ENCODE measurements around the gene PHACTR1. TPM values are rescaled to one million over a fixed set of nuclear protein-coding genes. Genes with fewer than 3 reads are reported as not detected.

Gene PHACTR1
- total RNA-seq, 2 donors from 2014 or later, result 6.0 to 12.9 TPM

DNA sequence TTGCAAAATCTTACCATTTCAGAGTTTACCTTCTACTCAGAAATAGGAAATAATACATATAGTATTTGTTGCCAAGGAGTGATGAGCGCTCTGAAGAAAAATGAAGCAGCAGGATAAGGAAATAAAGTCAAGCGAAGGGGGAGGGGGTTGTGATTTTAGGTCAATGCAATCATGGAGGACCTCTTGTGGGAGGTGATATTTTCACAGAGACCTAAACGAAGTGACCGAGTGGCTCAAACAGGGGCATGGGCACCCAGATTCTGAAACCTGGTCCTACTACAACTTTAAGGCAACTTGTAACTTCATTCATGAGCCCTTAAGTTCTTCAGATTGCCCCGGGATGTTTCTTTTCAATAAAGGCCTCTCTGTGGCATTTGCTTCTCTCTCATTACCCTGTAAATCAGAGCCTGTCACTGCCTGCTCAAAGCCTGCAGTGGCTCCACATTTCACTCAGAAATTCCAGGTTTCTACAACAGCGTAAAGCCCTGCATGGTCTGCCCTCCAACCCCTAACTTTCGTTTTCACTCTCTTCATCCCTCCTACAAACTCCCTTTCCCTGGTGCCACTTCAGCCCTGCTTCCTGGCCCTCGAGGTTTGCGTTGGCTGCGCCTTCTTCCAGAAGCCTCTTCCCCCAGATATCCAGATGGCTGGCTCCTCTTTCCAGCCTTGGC lies 449.1 kb downstream of the PHACTR1 start:
- TF ChIP-seq, protein P1, sequence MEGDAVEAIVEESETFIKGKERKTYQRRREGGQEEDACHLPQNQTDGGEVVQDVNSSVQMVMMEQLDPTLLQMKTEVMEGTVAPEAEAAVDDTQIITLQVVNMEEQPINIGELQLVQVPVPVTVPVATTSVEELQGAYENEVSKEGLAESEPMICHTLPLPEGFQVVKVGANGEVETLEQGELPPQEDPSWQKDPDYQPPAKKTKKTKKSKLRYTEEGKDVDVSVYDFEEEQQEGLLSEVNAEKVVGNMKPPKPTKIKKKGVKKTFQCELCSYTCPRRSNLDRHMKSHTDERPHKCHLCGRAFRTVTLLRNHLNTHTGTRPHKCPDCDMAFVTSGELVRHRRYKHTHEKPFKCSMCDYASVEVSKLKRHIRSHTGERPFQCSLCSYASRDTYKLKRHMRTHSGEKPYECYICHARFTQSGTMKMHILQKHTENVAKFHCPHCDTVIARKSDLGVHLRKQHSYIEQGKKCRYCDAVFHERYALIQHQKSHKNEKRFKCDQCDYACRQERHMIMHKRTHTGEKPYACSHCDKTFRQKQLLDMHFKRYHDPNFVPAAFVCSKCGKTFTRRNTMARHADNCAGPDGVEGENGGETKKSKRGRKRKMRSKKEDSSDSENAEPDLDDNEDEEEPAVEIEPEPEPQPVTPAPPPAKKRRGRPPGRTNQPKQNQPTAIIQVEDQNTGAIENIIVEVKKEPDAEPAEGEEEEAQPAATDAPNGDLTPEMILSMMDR (IDR thresholded peaks at IDR 0.05), result no peak
- no peak for TF ChIP-seq POLR2A (IDR thresholded peaks at IDR 0.05)
- H3K36me3 ChIP-seq (replicated peaks in 1 of 2; ENCODE audit: insufficient read depth in 1 of 2, low read depth in 2 of 2), result no peaks in the 10 kb centered on the region
- DNase-seq (no peak), ATAC-seq (no peak)
- H3K4me1 ChIP-seq, result no peaks in the 10 kb centered on the region
- H3K27ac ChIP-seq, result no peak overlapping the region
- H3K9me3 ChIP-seq, result no peaks in the 10 kb centered on the region
- no peaks in the 10 kb centered on the region for H3K27me3 ChIP-seq
- intact Hi-C loops (cut with DNase I), result no loop called here
- no peak overlapping the region for H3K4me3 ChIP-seq
- 81 to 94% methylated on average over 10 of the region's 10 CpGs for whole genome bisulfite sequencing, 2 donors

DNA sequence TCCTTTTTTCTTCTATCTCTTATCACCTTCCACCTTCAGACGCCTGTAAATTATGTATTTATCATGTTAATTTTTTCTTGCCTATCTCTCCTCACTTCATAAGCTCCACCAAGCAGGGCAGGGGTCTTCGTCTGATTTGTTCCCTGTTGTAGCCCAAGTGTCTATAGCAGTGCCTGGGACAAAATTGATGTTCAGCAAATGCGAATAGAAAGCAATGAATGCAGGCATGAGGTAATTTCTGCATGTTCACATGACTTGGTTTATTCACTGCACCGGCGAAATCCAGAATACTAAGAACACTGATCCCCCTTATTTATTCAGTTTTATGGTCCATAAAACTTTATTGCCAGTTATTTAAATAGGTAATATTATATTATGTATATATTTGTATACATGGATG lies 449.7 kb downstream of the PHACTR1 start:
- Histone ChIP-seq H3K9me3 (no peaks in the 10 kb centered on the region), H3K4me3 (no peak overlapping the region), H3K36me3 (replicated peaks in 1 of 2; ENCODE audit: insufficient read depth in 1 of 2, low read depth in 2 of 2) (no peaks in the 10 kb centered on the region), H3K27ac (no peak overlapping the region), H3K27me3 (no peaks in the 10 kb centered on the region), H3K4me1 (no peaks in the 10 kb centered on the region)
- TF ChIP-seq, protein P1 (IDR thresholded peaks at IDR 0.05), result no peak
- no peak for TF ChIP-seq POLR2A (IDR thresholded peaks at IDR 0.05)
- WGBS, 2 donors, result 90 to 94% methylated on average over 5 of the region's 5 CpGs
- intact Hi-C loops (cut with DNase I), result no loop called here
- DNase-seq (no peak), ATAC-seq (no peak)

DNA sequence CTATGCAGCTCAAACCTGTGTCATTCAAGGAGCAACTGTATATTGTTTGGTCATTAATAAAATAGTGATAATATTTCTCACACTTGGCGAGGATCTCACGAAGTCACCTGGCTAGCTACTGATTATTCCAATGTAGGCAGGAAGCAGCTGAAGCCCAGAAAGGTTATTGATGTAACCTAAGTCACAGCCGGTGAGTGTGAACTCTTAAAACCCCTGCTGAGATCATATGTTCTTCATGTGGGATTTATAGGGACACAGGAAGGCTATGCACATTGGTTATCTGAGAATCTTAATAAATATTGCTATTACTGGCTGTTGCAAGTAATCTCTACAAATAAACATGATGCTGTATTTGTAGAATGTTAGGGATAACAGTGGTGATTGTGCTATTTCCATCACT lies 450.3 kb downstream of the PHACTR1 start:
- no peaks in the 10 kb centered on the region for H3K36me3 ChIP-seq (replicated peaks in 1 of 2; ENCODE audit: insufficient read depth in 1 of 2, low read depth in 2 of 2)
- no peak for TF ChIP-seq POLR2A (IDR thresholded peaks at IDR 0.05)
- TF ChIP-seq, protein P1 (IDR thresholded peaks at IDR 0.05), result no peak
- no peak for DNase-seq
- H3K9me3 ChIP-seq, result no peaks in the 10 kb centered on the region
- no peak overlapping the region for H3K27ac ChIP-seq
- H3K4me3 ChIP-seq, result no peak overlapping the region
- WGBS, 2 donors, result 18 to 29% methylated on average over 3 of the region's 3 CpGs
- ATAC-seq, result no peak
- intact Hi-C loops (cut with DNase I), result no loop called here
- no peaks in the 10 kb centered on the region for H3K27me3 ChIP-seq
- no peaks in the 10 kb centered on the region for H3K4me1 ChIP-seq

DNA sequence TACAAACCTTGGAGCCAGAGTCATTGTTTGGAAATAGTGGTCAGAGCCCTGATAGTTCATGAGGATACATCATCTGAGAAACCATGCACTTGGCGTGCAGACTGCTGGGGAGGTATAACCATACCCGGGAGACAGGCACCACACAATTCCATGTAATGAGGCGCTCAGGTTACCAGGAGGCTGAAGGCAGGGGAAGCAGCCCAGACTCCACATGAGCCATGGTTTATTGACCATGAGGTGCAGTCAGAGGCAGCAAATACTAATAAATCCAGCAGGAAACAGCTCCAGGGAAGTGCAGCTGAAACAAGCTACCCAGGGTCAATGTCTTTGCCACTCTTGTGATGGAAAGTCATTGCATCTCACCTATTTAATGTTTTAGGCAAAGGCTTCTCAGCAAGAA lies 455.7 kb downstream of the PHACTR1 start:
- no peak for ATAC-seq
- WGBS, 2 donors, result 91 to 92% methylated on average over 3 of the region's 3 CpGs
- no peaks in the 10 kb centered on the region for H3K4me1 ChIP-seq

More for the DNA sequence above, 455.7 kb downstream of the PHACTR1 start:
- H3K27ac ChIP-seq, result no peak overlapping the region
- H3K4me3 ChIP-seq, result no peak overlapping the region
- no peaks in the 10 kb centered on the region for H3K36me3 ChIP-seq (replicated peaks in 1 of 2; ENCODE audit: insufficient read depth in 1 of 2, low read depth in 2 of 2)
- H3K9me3 ChIP-seq, result no peaks in the 10 kb centered on the region
- no peaks in the 10 kb centered on the region for H3K27me3 ChIP-seq
- no peak for DNase-seq
- intact Hi-C loops (cut with DNase I), result no loop called here
- no peak for TF ChIP-seq POLR2A (IDR thresholded peaks at IDR 0.05)
- TF ChIP-seq, protein P1 (IDR thresholded peaks at IDR 0.05), result no peak
